ENCODE results near the gene ROGDI.

Gene ROGDI

DNA sequence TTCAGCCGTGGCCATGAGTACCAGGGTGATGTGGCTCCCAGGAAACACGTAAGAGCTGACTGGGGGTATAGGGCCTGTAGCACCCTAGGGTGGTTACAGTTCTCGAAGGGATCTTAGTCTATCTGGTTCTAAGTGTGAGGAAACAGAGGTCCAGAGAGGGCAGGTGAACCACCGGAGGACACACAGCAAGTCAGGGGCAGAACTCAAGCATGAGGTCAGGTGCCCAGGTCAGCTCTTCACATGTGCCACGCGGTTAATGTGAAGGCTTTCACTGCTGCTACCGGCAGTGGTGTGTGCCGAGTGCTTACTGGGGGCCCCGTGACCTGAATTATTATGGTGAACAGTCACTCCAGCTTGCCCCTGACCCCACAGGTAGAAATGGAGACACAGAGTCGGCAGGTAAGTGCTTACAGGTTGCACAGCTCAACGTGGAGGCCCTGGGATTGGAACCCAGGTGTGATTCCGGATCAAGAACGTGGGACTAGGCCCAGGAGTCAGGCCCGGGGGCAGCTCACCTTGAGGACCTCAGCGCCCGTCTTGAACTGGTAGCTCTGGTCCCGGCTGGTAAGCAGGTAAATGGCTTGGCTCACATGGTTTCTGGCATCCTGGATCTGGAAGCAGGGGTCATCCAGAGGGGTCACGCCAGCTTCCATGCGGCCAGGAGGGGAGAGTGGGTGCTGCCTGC lies 3.1 kb downstream of the ROGDI start:
- Histone ChIP-seq H3K4me3 (ENCODE audit: low read depth, low read length) (no peak overlapping the region), H3K9ac (ENCODE audit: low read depth, low read length) (no peak overlapping the region), H3K36me3 (ENCODE audit: control insufficient read depth, insufficient read depth, low read length) (peaks cover 28% of the 10 kb centered on the region), H3K4me1 (ENCODE audit: control insufficient read depth, insufficient read depth, low read length) (peaks cover 16% of the 10 kb centered on the region; the same call in 1 of the 2 replicates), H3K9me3 (ENCODE audit: control insufficient read depth, insufficient read depth, low read length) (no peaks in the 10 kb centered on the region), H3K27ac (ENCODE audit: low read depth, low read length) (no peak overlapping the region), H3K27me3 (ENCODE audit: control insufficient read depth, insufficient read depth, low read length) (no peaks in the 10 kb centered on the region)

- Histone ChIP-seq H3K4me3 (ENCODE audit: low read depth, low read length) (no peak overlapping the region), H3K9ac (ENCODE audit: low read depth, low read length) (no peak overlapping the region), H3K36me3 (ENCODE audit: control insufficient read depth, insufficient read depth, low read length) (peaks cover 23% of the 10 kb centered on the region)
Observed at GRCh38 chr16:4798456-4798855, 4.0 kb downstream of the ROGDI start.

DNA sequence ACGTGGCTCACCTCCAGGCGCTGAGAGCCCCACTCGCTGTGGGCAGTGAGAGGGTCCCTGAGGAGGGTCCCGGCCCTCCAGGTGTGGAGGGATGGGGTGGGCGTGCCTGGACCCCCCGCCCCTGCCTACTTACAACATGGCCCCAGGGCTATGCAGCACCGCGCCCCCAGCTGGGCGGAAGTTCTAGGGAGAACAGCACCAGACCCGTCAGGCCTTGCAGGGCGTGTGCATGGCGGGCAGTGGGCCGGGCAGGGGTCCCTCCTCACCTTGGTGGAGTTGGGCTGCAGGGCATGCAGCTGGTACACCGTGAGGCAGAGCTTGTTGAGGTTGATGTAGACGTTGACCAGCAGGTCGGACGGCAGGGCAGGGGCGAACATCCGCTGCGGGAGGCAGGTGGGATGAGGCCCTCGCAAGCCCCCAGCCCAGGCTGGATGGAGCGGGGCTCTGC lies 4.6 kb downstream of the ROGDI start:
- Histone ChIP-seq H3K4me3 (ENCODE audit: low read depth, low read length) (no peak overlapping the region), H3K9ac (ENCODE audit: low read depth, low read length) (no peak overlapping the region), H3K4me1 (ENCODE audit: control insufficient read depth, insufficient read depth, low read length) (peaks cover 8% of the 10 kb centered on the region; the same call in 1 of the 2 replicates), H3K27ac (ENCODE audit: low read depth, low read length) (no peak overlapping the region), H3K9me3 (ENCODE audit: control insufficient read depth, insufficient read depth, low read length) (no peaks in the 10 kb centered on the region), H3K27me3 (ENCODE audit: control insufficient read depth, insufficient read depth, low read length) (no peaks in the 10 kb centered on the region), H3K36me3 (ENCODE audit: control insufficient read depth, insufficient read depth, low read length) (peaks cover 23% of the 10 kb centered on the region)

More at GRCh38 chr16:4798456-4798855, 4.0 kb downstream of the ROGDI start:
- H3K27me3 ChIP-seq (ENCODE audit: control insufficient read depth, insufficient read depth, low read length), result no peaks in the 10 kb centered on the region
- H3K9me3 ChIP-seq (ENCODE audit: control insufficient read depth, insufficient read depth, low read length), result no peaks in the 10 kb centered on the region
- H3K27ac ChIP-seq (ENCODE audit: low read depth, low read length), result no peak overlapping the region
- H3K4me1 ChIP-seq (ENCODE audit: control insufficient read depth, insufficient read depth, low read length), result peaks cover 11% of the 10 kb centered on the region; the same call in 1 of the 2 replicates

DNA sequence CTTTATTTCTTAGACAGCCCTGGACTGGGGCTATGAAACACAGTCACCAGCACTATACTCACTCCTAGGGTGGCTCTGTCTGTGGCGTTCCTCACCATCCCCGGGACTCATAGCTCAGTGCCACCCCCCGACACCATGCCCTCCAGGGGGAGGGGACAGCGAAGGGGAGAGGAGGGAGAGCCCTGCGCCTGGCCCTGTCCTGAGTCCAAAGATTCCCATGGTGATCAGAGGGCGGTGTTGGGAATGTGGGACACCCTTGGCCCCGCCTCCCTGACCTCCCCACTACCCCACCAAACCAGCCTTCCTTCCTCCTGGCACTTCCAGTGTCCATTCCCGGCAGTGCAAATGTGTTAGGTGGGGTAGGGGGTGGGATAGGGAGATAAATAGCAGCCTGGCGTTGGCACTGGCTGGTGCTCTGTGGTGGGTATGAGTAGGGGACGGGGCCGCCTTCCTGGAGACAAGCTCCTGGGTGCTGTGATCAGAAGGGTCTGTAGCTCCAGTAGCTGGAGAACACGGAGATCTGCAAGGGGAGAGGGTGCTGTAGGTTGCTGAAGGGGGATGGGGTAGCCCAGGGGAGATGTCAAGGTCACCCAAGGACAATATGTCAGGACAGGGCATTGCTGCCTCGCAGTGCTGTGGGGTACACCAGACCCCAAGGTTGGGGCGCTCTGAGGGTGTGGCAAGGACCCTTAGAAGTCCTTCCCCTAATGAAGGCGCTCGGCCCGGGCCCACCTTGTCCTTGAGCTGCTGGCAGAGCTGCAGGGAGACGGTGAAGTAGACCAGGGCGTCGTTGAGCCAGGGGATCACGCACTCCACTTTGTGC lies 5.2 kb downstream of the ROGDI start:
- Histone ChIP-seq H3K9ac (ENCODE audit: low read depth, low read length) (no peak overlapping the region), H3K27me3 (ENCODE audit: control insufficient read depth, insufficient read depth, low read length) (no peaks in the 10 kb centered on the region), H3K4me3 (ENCODE audit: low read depth, low read length) (no peak overlapping the region), H3K36me3 (ENCODE audit: control insufficient read depth, insufficient read depth, low read length) (peaks cover 23% of the 10 kb centered on the region), H3K27ac (ENCODE audit: low read depth, low read length) (no peak overlapping the region), H3K9me3 (ENCODE audit: control insufficient read depth, insufficient read depth, low read length) (no peaks in the 10 kb centered on the region), H3K4me1 (ENCODE audit: control insufficient read depth, insufficient read depth, low read length) (peaks cover 8% of the 10 kb centered on the region; the same call in 1 of the 2 replicates)

- H3K36me3 ChIP-seq (ENCODE audit: control insufficient read depth, insufficient read depth, low read length), result peaks cover 23% of the 10 kb centered on the region
- peaks cover 1% of the 10 kb centered on the region; the same call in 1 of the 2 replicates for H3K4me1 ChIP-seq (ENCODE audit: control insufficient read depth, insufficient read depth, low read length)
- no peaks in the 10 kb centered on the region for H3K9me3 ChIP-seq (ENCODE audit: control insufficient read depth, insufficient read depth, low read length)
- no peaks in the 10 kb centered on the region for H3K27me3 ChIP-seq (ENCODE audit: control insufficient read depth, insufficient read depth, low read length)
- no peak overlapping the region for H3K9ac ChIP-seq (ENCODE audit: low read depth, low read length)
- H3K4me3 ChIP-seq (ENCODE audit: low read depth, low read length), result no peak overlapping the region
- H3K27ac ChIP-seq (ENCODE audit: low read depth, low read length), result no peak overlapping the region
Observed at GRCh38 chr16:4795828-4796572, 6.4 kb downstream of the ROGDI start.

GRCh38 chr16:4795181-4795827 lies 7.1 kb downstream of the ROGDI start, which contains the start of gene SMIM22:
TSS of gene SMIM22 (plus strand) at chr16:4795369. CDS start at chr16:4795735, 366 bp downstream.
- Histone ChIP-seq H3K36me3 (ENCODE audit: control insufficient read depth, insufficient read depth, low read length) (peaks cover 22% of the 10 kb centered on the region), H3K4me3 (ENCODE audit: low read depth, low read length) (no peak within 1 kb of the TSS), H3K27me3 (ENCODE audit: control insufficient read depth, insufficient read depth, low read length) (no peaks in the 10 kb centered on the region), H3K9ac (ENCODE audit: low read depth, low read length) (no peak within 1 kb of the TSS), H3K4me1 (ENCODE audit: control insufficient read depth, insufficient read depth, low read length) (no peaks in the 10 kb centered on the region), H3K27ac (ENCODE audit: low read depth, low read length) (no peak within 1 kb of the TSS), H3K9me3 (ENCODE audit: control insufficient read depth, insufficient read depth, low read length) (no peaks in the 10 kb centered on the region)

- H3K9me3 ChIP-seq (ENCODE audit: control insufficient read depth, insufficient read depth, low read length), result no peaks in the 10 kb centered on the region
- H3K27ac ChIP-seq (ENCODE audit: low read depth, low read length), result no peak overlapping the region
- no peak overlapping the region for H3K4me3 ChIP-seq (ENCODE audit: low read depth, low read length)
- H3K27me3 ChIP-seq (ENCODE audit: control insufficient read depth, insufficient read depth, low read length), result no peaks in the 10 kb centered on the region
- no peak overlapping the region for H3K9ac ChIP-seq (ENCODE audit: low read depth, low read length)
- peaks cover 6% of the 10 kb centered on the region for H3K4me1 ChIP-seq (ENCODE audit: control insufficient read depth, insufficient read depth, low read length)
- H3K36me3 ChIP-seq (ENCODE audit: control insufficient read depth, insufficient read depth, low read length), result peaks cover 4% of the 10 kb centered on the region; the same call in 1 of the 2 replicates
Observed at GRCh38 chr16:4792951-4793513, 9.4 kb downstream of the ROGDI start.

GRCh38 chr16:4790871-4791270 lies 11.6 kb downstream of the ROGDI start:
- Histone ChIP-seq H3K4me3 (ENCODE audit: low read depth, low read length) (no peak overlapping the region), H3K27me3 (ENCODE audit: control insufficient read depth, insufficient read depth, low read length) (no peaks in the 10 kb centered on the region), H3K36me3 (ENCODE audit: control insufficient read depth, insufficient read depth, low read length) (no peaks in the 10 kb centered on the region), H3K27ac (ENCODE audit: low read depth, low read length) (no peak overlapping the region), H3K9me3 (ENCODE audit: control insufficient read depth, insufficient read depth, low read length) (no peaks in the 10 kb centered on the region), H3K9ac (ENCODE audit: low read depth, low read length) (no peak overlapping the region), H3K4me1 (ENCODE audit: control insufficient read depth, insufficient read depth, low read length) (peaks cover 10% of the 10 kb centered on the region)

DNA sequence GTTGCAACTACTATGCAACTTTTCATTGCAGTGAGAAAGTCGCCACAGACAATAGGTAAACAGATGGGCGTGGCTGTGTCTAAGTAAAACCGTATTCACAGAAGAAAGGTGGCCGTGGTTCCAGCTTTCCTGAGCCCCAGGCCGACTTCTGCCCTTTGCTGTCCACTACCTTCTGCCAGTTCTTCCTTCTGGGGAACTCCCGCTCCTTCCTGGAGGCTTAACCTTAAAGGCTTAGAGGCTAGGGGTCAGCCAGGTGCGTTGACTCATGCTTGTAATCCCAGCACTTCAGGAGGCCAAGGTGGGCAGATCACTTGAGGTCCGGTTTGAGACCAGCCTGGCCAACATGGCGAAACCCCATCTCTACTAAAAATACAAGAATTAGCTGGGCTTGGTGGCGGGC lies 12.2 kb downstream of the ROGDI start:
- Histone ChIP-seq H3K4me3 (ENCODE audit: low read depth, low read length) (no peak overlapping the region), H3K27ac (ENCODE audit: low read depth, low read length) (no peak overlapping the region), H3K27me3 (ENCODE audit: control insufficient read depth, insufficient read depth, low read length) (no peaks in the 10 kb centered on the region), H3K9me3 (ENCODE audit: control insufficient read depth, insufficient read depth, low read length) (no peaks in the 10 kb centered on the region), H3K36me3 (ENCODE audit: control insufficient read depth, insufficient read depth, low read length) (no peaks in the 10 kb centered on the region), H3K9ac (ENCODE audit: low read depth, low read length) (no peak overlapping the region), H3K4me1 (ENCODE audit: control insufficient read depth, insufficient read depth, low read length) (peaks cover 10% of the 10 kb centered on the region)

GRCh38 chr16:4788910-4789309 lies 13.5 kb downstream of the ROGDI start:
- Histone ChIP-seq H3K36me3 (ENCODE audit: control insufficient read depth, insufficient read depth, low read length) (no peaks in the 10 kb centered on the region), H3K9me3 (ENCODE audit: control insufficient read depth, insufficient read depth, low read length) (no peaks in the 10 kb centered on the region), H3K4me3 (ENCODE audit: low read depth, low read length) (no peak overlapping the region), H3K4me1 (ENCODE audit: control insufficient read depth, insufficient read depth, low read length) (peaks cover 10% of the 10 kb centered on the region), H3K9ac (ENCODE audit: low read depth, low read length) (no peak overlapping the region), H3K27me3 (ENCODE audit: control insufficient read depth, insufficient read depth, low read length) (no peaks in the 10 kb centered on the region), H3K27ac (ENCODE audit: low read depth, low read length) (no peak overlapping the region)
